Esophagus muscularis mucosa (tissue), 4 donors: ENCODE results near the gene ARHGAP4. TPM values are rescaled to one million over a fixed set of nuclear protein-coding genes. Genes with fewer than 3 reads are reported as not detected.

Source experiments
- DNase-seq: peaks from one replicate; pipeline ENCODE4 v3.0.0-alpha.2; 2017; ENCODE audit errors: extremely low spot score
- H3K27ac ChIP-seq, 4 donors: fragments of 200-600 bp; sonication (generic); replicated peaks in 1 of 4; 1 replicate in 3 of 4; 2 replicates in 1 of 4; pipeline ENCODE4 v1.5.1; 2016 to 2019; ENCODE audit warnings: mild to moderate bottlenecking in 1 of 4
- H3K27me3 ChIP-seq, 4 donors: fragments of 200-600 bp; sonication (generic); one replicate each; pipeline versions ENCODE4 v1.5.1 to v1.6.0; 2016 to 2019
- H3K36me3 ChIP-seq, 4 donors: fragments of 200-600 bp; sonication (generic); one replicate each; pipeline ENCODE4 v1.5.1; 2016 to 2019
- H3K4me1 ChIP-seq, 4 donors: fragments of 200-600 bp; sonication (generic); one replicate each; pipeline ENCODE4 v1.5.1; 2016 to 2019
- H3K4me3 ChIP-seq, 4 donors: fragments of 200-600 bp; sonication (generic); 1 replicate in 2 of 4; 2 replicates in 2 of 4; pipeline ENCODE4 v1.5.1; 2016 to 2019; ENCODE audit warnings: mild to moderate bottlenecking in 4 of 4, moderate library complexity in 1 of 4
- H3K9me3 ChIP-seq, 4 donors: fragments of 200-600 bp; sonication (generic); 1 replicate in 3 of 4; 2 replicates in 1 of 4; pipeline ENCODE4 v1.5.1; 2016 to 2019
- EP300 ChIP-seq: sonication (generic); formaldehyde crosslinking; IDR thresholded peaks from one replicate; pipeline ENCODE4 v1.6.1; 2017; ENCODE audit warnings: antibody characterized with exemption
- POLR2A ChIP-seq: fragments of 450-650 bp; IDR thresholded peaks from one replicate; pipeline ENCODE4 v1.6.1; 2017; ENCODE audit warnings: antibody characterized with exemption, moderate library complexity, mild to moderate bottlenecking, low read depth
- POLR2AphosphoS5 ChIP-seq, 2 donors: sonication (generic); formaldehyde crosslinking; IDR thresholded peaks; one replicate each; pipeline ENCODE4 v1.6.1; 2017; ENCODE audit warnings: antibody characterized with exemption in 2 of 2
- WGBS: methylation state at CpG from one replicate; pipeline ENCODE4 v1.1.5; 2018; 5-methylcytosine and 5-hydroxymethylcytosine counted together
- intact Hi-C: fragments of 100-400 bp; cut with DNase I; formaldehyde crosslinking; loops from one replicate; pipeline ENCODE4 v1.15.1; 2023
- total RNA-seq, 4 donors: library from RNA; depleted of rRNA; stranded (reverse); fragments of >200 nt; gene quantifications; one replicate each; pipeline versions ENCODE4 v1.1.0 to v1.2.1, GENCODE V29; 2016
- TF ChIP-seq, protein P1 (sequence below), 3 experiments: fragments of 200-600 bp in 2 of 3; fragments of 450-650 bp in 1 of 3; sonication (generic) in 2 of 3; IDR thresholded peaks; one replicate each; pipeline ENCODE4 v1.5.1; 2017 to 2019; ENCODE audit warnings: antibody characterized with exemption in 3 of 3, mild to moderate bottlenecking in 2 of 3, moderate library complexity in 1 of 3

Gene ARHGAP4
- total RNA-seq, 4 donors from 2014 or later: 15.9 to 22.4 (median 17.7) TPM

DNA sequence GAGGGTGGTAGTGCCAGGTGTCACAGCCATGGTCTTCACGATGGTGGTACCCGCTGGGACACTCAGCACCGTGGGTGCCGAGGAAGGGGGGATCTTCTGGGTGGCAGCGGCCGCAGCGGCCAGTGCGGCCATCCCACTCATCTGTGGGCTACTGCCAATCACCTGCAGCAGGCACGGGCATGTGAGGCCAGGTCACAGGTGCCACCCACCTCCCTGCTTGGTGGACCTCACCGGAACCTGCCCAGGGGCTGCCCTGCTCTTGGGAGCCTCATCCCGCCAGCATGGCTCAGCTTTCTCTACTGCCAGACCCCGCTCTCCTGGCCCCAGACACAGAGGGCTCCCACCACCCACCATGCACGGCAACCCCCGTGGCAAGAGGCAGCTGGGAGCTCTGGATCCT is 32.5 kb upstream of the ARHGAP4 start:
- no peak for DNase-seq
- Histone ChIP-seq H3K27ac (peak overlapping the region in 1 of 4 donors; percentile 82), H3K4me3 (no peak overlapping the region), H3K27me3 (no peaks in the 10 kb centered on the region), H3K4me1 (peaks cover 0 to 22% (median 21%) of the 10 kb centered on the region in 4 donors), H3K9me3 (no peaks in the 10 kb centered on the region), H3K36me3 (peaks cover 20 to 99% (median 94%) of the 10 kb centered on the region in 4 donors)
- intact Hi-C loops: no loop called here
- WGBS: 91% methylated on average over 6 of the region's 14 CpGs
- TF ChIP-seq POLR2A (no peak), POLR2AphosphoS5 (IDR thresholded peaks at IDR 0.05) (no peak), EP300 (no peak)
- TF ChIP-seq, protein P1, sequence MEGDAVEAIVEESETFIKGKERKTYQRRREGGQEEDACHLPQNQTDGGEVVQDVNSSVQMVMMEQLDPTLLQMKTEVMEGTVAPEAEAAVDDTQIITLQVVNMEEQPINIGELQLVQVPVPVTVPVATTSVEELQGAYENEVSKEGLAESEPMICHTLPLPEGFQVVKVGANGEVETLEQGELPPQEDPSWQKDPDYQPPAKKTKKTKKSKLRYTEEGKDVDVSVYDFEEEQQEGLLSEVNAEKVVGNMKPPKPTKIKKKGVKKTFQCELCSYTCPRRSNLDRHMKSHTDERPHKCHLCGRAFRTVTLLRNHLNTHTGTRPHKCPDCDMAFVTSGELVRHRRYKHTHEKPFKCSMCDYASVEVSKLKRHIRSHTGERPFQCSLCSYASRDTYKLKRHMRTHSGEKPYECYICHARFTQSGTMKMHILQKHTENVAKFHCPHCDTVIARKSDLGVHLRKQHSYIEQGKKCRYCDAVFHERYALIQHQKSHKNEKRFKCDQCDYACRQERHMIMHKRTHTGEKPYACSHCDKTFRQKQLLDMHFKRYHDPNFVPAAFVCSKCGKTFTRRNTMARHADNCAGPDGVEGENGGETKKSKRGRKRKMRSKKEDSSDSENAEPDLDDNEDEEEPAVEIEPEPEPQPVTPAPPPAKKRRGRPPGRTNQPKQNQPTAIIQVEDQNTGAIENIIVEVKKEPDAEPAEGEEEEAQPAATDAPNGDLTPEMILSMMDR (IDR thresholded peaks at IDR 0.05): no peak

GRCh38 chrX:153957224-153957623 is 31.2 kb upstream of the ARHGAP4 start:
- no peak overlapping the region for H3K4me3 ChIP-seq
- DNase-seq: no peak
- TF ChIP-seq EP300 (no peak), POLR2A (no peak), POLR2AphosphoS5 (IDR thresholded peaks at IDR 0.05) (no peak)
- TF ChIP-seq, protein P1 (IDR thresholded peaks at IDR 0.05): no peak
- peaks cover 19 to 99% (median 86%) of the 10 kb centered on the region in 4 donors for H3K36me3 ChIP-seq
- WGBS: 96% methylated on average over 14 of the region's 17 CpGs
- peak overlapping the region in 3 of 4 donors; percentile 41 to 88 (median 82) for H3K27ac ChIP-seq
- intact Hi-C loops: no loop called here
- H3K27me3 ChIP-seq: no peaks in the 10 kb centered on the region
- H3K4me1 ChIP-seq: peaks cover 5 to 36% (median 34%) of the 10 kb centered on the region in 4 donors
- H3K9me3 ChIP-seq: no peaks in the 10 kb centered on the region

- no peak for TF ChIP-seq POLR2AphosphoS5 (IDR thresholded peaks at IDR 0.05)
- TF ChIP-seq, protein P1 (IDR thresholded peaks at IDR 0.05): no peak
- no peak for TF ChIP-seq POLR2A
- no peaks in the 10 kb centered on the region for H3K27me3 ChIP-seq
- DNase-seq: no peak
- peak overlapping the region in 3 of 4 donors; percentile 41 to 88 (median 82) for H3K27ac ChIP-seq
- H3K4me3 ChIP-seq: no peak overlapping the region
- peaks cover 19 to 99% (median 86%) of the 10 kb centered on the region in 4 donors for H3K36me3 ChIP-seq
- peaks cover 5 to 44% (median 41%) of the 10 kb centered on the region in 4 donors for H3K4me1 ChIP-seq
- WGBS: 84% methylated on average over 25 of the region's 35 CpGs
- no peaks in the 10 kb centered on the region for H3K9me3 ChIP-seq
- intact Hi-C loops: no loop called here
Measured at GRCh38 chrX:153956044-153956907, 30.2 kb upstream of the ARHGAP4 start.

GRCh38 chrX:153955228-153955732 is 29.2 kb upstream of the ARHGAP4 start:
- intact Hi-C loops: no loop called here
- no peak for TF ChIP-seq POLR2A
- TF ChIP-seq POLR2AphosphoS5 (IDR thresholded peaks at IDR 0.05): no peak
- TF ChIP-seq, protein P1 (IDR thresholded peaks at IDR 0.05): no peak
- no peak for TF ChIP-seq EP300
- no peaks in the 10 kb centered on the region for H3K9me3 ChIP-seq
- 60% methylated on average over 1 of the region's 12 CpGs for WGBS
- H3K27me3 ChIP-seq: no peaks in the 10 kb centered on the region
- H3K36me3 ChIP-seq: peaks cover 23 to 99% (median 86%) of the 10 kb centered on the region in 4 donors
- no peak overlapping the region for H3K4me3 ChIP-seq
- DNase-seq: no peak
- H3K27ac ChIP-seq: peak overlapping the region in 3 of 4 donors; percentile 82 to 88 (median 84)
- H3K4me1 ChIP-seq: peaks cover 5 to 54% (median 46%) of the 10 kb centered on the region in 4 donors
